K562 (cell line): ENCODE data around the gene GOLPH3. TPM values are rescaled to one million over a fixed set of nuclear protein-coding genes. Genes with fewer than 3 reads are reported as not detected.

ENCODE experiments used
- ATAC-seq: fragments of 200-7000 bp; cut with Tn5 transposase; 3 replicates; pipeline ENCODE4 v1.9.1; 2020; ENCODE audit warnings: moderate library complexity
- BruUV-seq: library from RNA; stranded (reverse); fragments of 400-500 nt; replicated peaks from 2 replicates; lab custom pipeline; 2021; lab: Mats Ljungman, UMichigan
- CTCF ChIA-PET: fragments of 300-600 bp; formaldehyde crosslinking; extraction: SDS; loops from one replicate; lab custom pipeline; 2021; ENCODE audit warnings: low intra/inter-chr PET ratio; lab: Yijun Ruan, JAX
- POLR2A ChIA-PET: fragments of 300-600, 350-650 bp; sonication (Branson Sonifier 250); formaldehyde crosslinking; extraction: SDS; loops from one replicate; lab custom pipeline; 2021; ENCODE audit warnings: antibody characterized with exemption, inconsistent platforms; lab: Yijun Ruan, JAX
- DNase-seq, 4 experiments: peaks; one replicate each; pipeline versions ENCODE4 v3.0.0 to v3.0.0-alpha.2; 2011 to 2018; ENCODE audit warnings: low spot score in 3 of 4, mixed read lengths in 3 of 4; ENCODE audit errors: extremely low read depth in 1 of 4
- FAIRE-seq: peaks from 2 replicates; lab custom pipeline; 2011; peaks lifted over from hg19 to GRCh38; lab: Jason Lieb, UNC
- H2AFZ ChIP-seq: 2 replicates; pipeline ENCODE4 v1.6.0; 2011; ENCODE audit warnings: low read depth, low read length, control low read depth, inconsistent platforms
- H3K27ac ChIP-seq: fragments of 200-600 bp; 3 replicates; pipeline ENCODE4 v1.8.0; 2011; ENCODE audit warnings: low read depth, mild to moderate bottlenecking, control low read depth, inconsistent platforms, low read length, moderate library complexity, mixed read lengths; ENCODE audit errors: extremely low read depth
- H3K27me3 ChIP-seq, 2 experiments: fragments of 300-600 bp in 1 of 2; 2 replicates in 1 of 2; 3 replicates in 1 of 2; pipeline versions ENCODE4 v1.6.0 to v1.8.0; 2011; ENCODE audit warnings: inconsistent platforms in 2 of 2, low read length in 2 of 2, mild to moderate bottlenecking in 1 of 2, mixed read lengths in 1 of 2, moderate library complexity in 1 of 2; ENCODE audit not compliant: control insufficient read depth in 2 of 2, insufficient read depth in 2 of 2
- H3K36me3 ChIP-seq: fragments of 300-600 bp; 3 replicates; pipeline ENCODE4 v1.8.0; 2011; ENCODE audit warnings: mild to moderate bottlenecking, low read length, inconsistent platforms; ENCODE audit not compliant: control insufficient read depth, insufficient read depth
- H3K4me1 ChIP-seq, 2 experiments: fragments of 200-600 bp in 1 of 2; replicated peaks in 1 of 2; 2 replicates in 1 of 2; 3 replicates in 1 of 2; pipeline versions ENCODE4 v1.5.1 to v1.8.0; 2011; ENCODE audit warnings: inconsistent platforms in 2 of 2, low read length in 2 of 2, mild to moderate bottlenecking in 1 of 2, mixed read lengths in 1 of 2, moderate library complexity in 1 of 2; ENCODE audit not compliant: control insufficient read depth in 2 of 2, insufficient read depth in 2 of 2
- H3K4me2 ChIP-seq: 2 replicates; pipeline ENCODE4 v1.6.1; 2011; ENCODE audit warnings: low read length, control low read depth, inconsistent platforms, mixed read lengths; ENCODE audit not compliant: insufficient read depth
- H3K4me3 ChIP-seq: fragments of 200-600 bp; sonication (generic), shearing (Covaris generic); 2 replicates; pipeline ENCODE4 v1.5.1; 2016; ENCODE audit warnings: control low read depth, inconsistent platforms
- H3K79me2 ChIP-seq: fragments of 200-600 bp; 3 replicates; pipeline ENCODE4 v1.8.0; 2011; ENCODE audit warnings: low read length, inconsistent platforms; ENCODE audit not compliant: control insufficient read depth, insufficient read depth
- H3K9ac ChIP-seq, 2 experiments: 2 replicates each; pipeline versions ENCODE4 v1.6.0 to v1.6.1; 2011; ENCODE audit warnings: low read depth in 2 of 2, low read length in 2 of 2, control low read depth in 1 of 2, inconsistent platforms in 1 of 2, mild to moderate bottlenecking in 1 of 2, mixed read lengths in 1 of 2; ENCODE audit not compliant: insufficient read depth in 1 of 2
- H3K9me1 ChIP-seq: one replicate; pipeline ENCODE4 v1.6.0; 2011; ENCODE audit warnings: inconsistent platforms, mild to moderate bottlenecking, low read length, moderate library complexity; ENCODE audit not compliant: control insufficient read depth, insufficient read depth
- H3K9me3 ChIP-seq: replicated peaks from 2 replicates; pipeline ENCODE4 v1.5.1; 2011; ENCODE audit warnings: low read depth, low read length, inconsistent platforms; ENCODE audit not compliant: control insufficient read depth, insufficient read depth
- H4K20me1 ChIP-seq: replicated peaks from 2 replicates; pipeline ENCODE4 v1.6.1; 2011; ENCODE audit warnings: low read length, inconsistent platforms, mixed read lengths; ENCODE audit not compliant: control insufficient read depth, insufficient read depth
- FOXM1 ChIP-seq, 2 experiments: fragments of 450-650 bp in 1 of 2; sonication (generic) in 1 of 2; formaldehyde crosslinking in 1 of 2; IDR thresholded peaks; 2 replicates each; pipeline versions ENCODE4 v1.6.1 to v1.9.0; 2017 to 2022; ENCODE audit warnings: low read depth in 2 of 2, mild to moderate bottlenecking in 2 of 2, missing genetic modification reagents in 1 of 2, moderate library complexity in 1 of 2
- KDM1A ChIP-seq, 2 experiments: fragments of 450-650 bp; IDR thresholded peaks; 2 replicates each; pipeline ENCODE4 v1.6.1; 2016; ENCODE audit warnings: mild to moderate bottlenecking in 2 of 2
- KDM2B ChIP-seq: fragments of 250-450 bp; sonication (Bioruptor Pico); IDR thresholded peaks from 2 replicates; pipeline ENCODE4 v1.8.0; 2021; ENCODE audit warnings: mild to moderate bottlenecking, moderate library complexity
- PBX2 ChIP-seq, 2 experiments: IDR thresholded peaks in 1 of 2; conservative IDR thresholded peaks in 1 of 2; 2 replicates each; pipeline ENCODE4 v1.6.1; 2016; ENCODE audit warnings: low read depth in 2 of 2, mild to moderate bottlenecking in 1 of 2, missing compliant biosample characterization in 1 of 2, missing genetic modification characterization in 1 of 2, moderate library complexity in 1 of 2
- RBFOX2 ChIP-seq: fragments of 200-400 bp; formaldehyde crosslinking; IDR thresholded peaks from 2 replicates; pipeline ENCODE4 v1.6.1; 2017; ENCODE audit warnings: low read depth, mild to moderate bottlenecking, low read length, moderate library complexity
- REST ChIP-seq, 2 experiments: fragments of 450-650 bp; formaldehyde crosslinking in 1 of 2; IDR thresholded peaks; 2 replicates each; pipeline versions ENCODE4 v1.4.0 to v1.6.1; 2014 to 2020; ENCODE audit warnings: mild to moderate bottlenecking in 2 of 2, borderline replicate concordance in 1 of 2, low read depth in 1 of 2
- WGBS: fragments of 100-300 bp; shearing (Covaris generic); methylation state at CpG from one replicate; pipeline ENCODE4 v1.1.6; 2016; ENCODE audit warnings: low coverage, mixed read lengths; ENCODE audit not compliant: insufficient coverage; ENCODE audit errors: missing lambda C conversion rate; 5-methylcytosine and 5-hydroxymethylcytosine counted together
- in situ Hi-C: fragments of 300-500 bp; cut with MboI; formaldehyde crosslinking; loops from 4 replicates; pipeline ENCODE4 v1.15.0; 2018; ENCODE audit warnings: inconsistent platforms, mixed read lengths
- intact Hi-C: fragments of 100-400 bp; cut with micrococcal nuclease; formaldehyde crosslinking; loops from 2 replicates; pipeline ENCODE4 v1.14.2; 2022
- polyA plus RNA-seq, 8 experiments: library from polyadenylated mRNA; depleted of rRNA in 4 of 8; stranded (reverse) in 5 of 8; unstranded in 3 of 8; fragments of >200 nt; fragmentation: Nextera tagmentation in 2 of 8; fragmentation: Illumina TruSeq in 1 of 8; extraction: Ambion mirVana in 2 of 8; extraction: Trizol in 1 of 8; gene quantifications; 2 replicates each; pipeline versions ENCODE4 v1.2.1 to v1.2.3, GENCODE V29; 2011 to 2014; ENCODE audit warnings: inconsistent platforms in 1 of 8, missing spikeins in 1 of 8
- total RNA-seq, 7 experiments: library from RNA; depleted of rRNA in 6 of 7; stranded (reverse); fragments of >200 nt in 6 of 7; fragmentation: Illumina TruSeq in 2 of 7; extraction: Trizol in 2 of 7; gene quantifications; 2 replicates each; pipeline versions ENCODE4 v1.2.1 to v1.2.3, GENCODE V29; 2011 to 2021; ENCODE audit warnings: low replicate concordance in 1 of 7
- TF ChIP-seq, protein P1 (sequence below): fragments of 450-650 bp; IDR thresholded peaks from 2 replicates; pipeline ENCODE4 v1.6.1; 2016

GOLPH3 gene
- total and polyA plus RNA-seq, 9 of the 15 experiments (the other 6 are each of a cell fraction or from before 2014, with no cell fraction given): 18.8 to 94.6 (median 55.1) TPM

GRCh38 chr5:32131604-32132003 is 42.5 kb downstream of the GOLPH3 start (continued):
- TF ChIP-seq, protein P1, sequence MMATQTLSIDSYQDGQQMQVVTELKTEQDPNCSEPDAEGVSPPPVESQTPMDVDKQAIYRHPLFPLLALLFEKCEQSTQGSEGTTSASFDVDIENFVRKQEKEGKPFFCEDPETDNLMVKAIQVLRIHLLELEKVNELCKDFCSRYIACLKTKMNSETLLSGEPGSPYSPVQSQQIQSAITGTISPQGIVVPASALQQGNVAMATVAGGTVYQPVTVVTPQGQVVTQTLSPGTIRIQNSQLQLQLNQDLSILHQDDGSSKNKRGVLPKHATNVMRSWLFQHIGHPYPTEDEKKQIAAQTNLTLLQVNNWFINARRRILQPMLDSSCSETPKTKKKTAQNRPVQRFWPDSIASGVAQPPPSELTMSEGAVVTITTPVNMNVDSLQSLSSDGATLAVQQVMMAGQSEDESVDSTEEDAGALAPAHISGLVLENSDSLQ: peak; percentile 76

DNA sequence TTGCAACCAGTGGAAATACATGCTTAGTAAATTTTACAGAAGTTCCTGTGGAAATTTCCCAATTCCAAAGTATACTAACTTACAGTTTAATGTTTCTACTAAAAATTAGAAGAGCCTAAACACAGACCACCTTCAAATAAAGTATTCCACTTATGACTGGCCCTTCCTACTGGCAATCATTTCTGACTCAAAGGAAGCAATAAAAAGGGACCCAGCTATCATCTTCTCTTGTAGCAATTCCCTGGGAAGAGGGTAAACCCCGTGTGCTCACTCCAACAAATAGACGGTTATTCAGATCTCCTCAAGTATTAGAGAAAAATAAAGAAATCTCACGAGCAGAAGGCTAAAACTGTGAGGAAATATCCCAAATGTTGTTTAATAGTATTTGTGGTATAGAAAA is 43.3 kb downstream of the GOLPH3 start:
- H3K36me3 ChIP-seq: peaks cover 72% of the 10 kb centered on the region
- H3K9ac ChIP-seq: no peak overlapping the region
- H4K20me1 ChIP-seq: no peaks in the 10 kb centered on the region
- H3K4me1 ChIP-seq: no peaks in the 10 kb centered on the region
- 83% methylated on average over 3 of the region's 3 CpGs for WGBS
- H3K79me2 ChIP-seq: peaks cover 74% of the 10 kb centered on the region
- H3K9me3 ChIP-seq: no peaks in the 10 kb centered on the region
- POLR2A ChIA-PET: interaction anchor here (0.6 to 1.0 kb wide), 2 partner anchors 16 to 114 kb away, joined by 3 read pairs; no protein-coding TSS in a partner anchor
- FAIRE-seq: no peak
- no peak overlapping the region for H3K4me2 ChIP-seq
- no peak overlapping the region for H3K4me3 ChIP-seq
- intact Hi-C loops: no loop called here
- in situ Hi-C loops: no loop called here
- no peak overlapping the region for H3K27ac ChIP-seq
- no peaks in the 10 kb centered on the region for H3K9me1 ChIP-seq
- no peak for DNase-seq
- CTCF ChIA-PET: no interaction called here
- TSS peak; percentile 14 for BruUV-seq
- ATAC-seq: no peak
- H3K27me3 ChIP-seq: no peaks in the 10 kb centered on the region
- no peak overlapping the region for H2AFZ ChIP-seq
- TF ChIP-seq RBFOX2: no peak
- TF ChIP-seq KDM1A (IDR thresholded peaks at IDR 0.05): no peak
- TF ChIP-seq FOXM1 (IDR thresholded peaks at IDR 0.05; ENCODE audit: low read depth): no peak
- no peak for TF ChIP-seq FOXM1 (CRISPR knock-in tag; IDR thresholded peaks at IDR 0.05; ENCODE audit: low read depth)
- no peak for TF ChIP-seq REST (IDR thresholded peaks at IDR 0.05; ENCODE audit: borderline replicate concordance)
- TF ChIP-seq REST (CRISPR knock-in tag; IDR thresholded peaks at IDR 0.05; ENCODE audit: low read depth): no peak
- TF ChIP-seq PBX2 (CRISPR knock-in tag; IDR thresholded peaks at IDR 0.05; ENCODE audit: low read depth): no peak
- TF ChIP-seq PBX2 (tag; conservative IDR thresholded peaks at IDR 0.05; ENCODE audit: low read depth): no peak
- no peak for TF ChIP-seq KDM2B (CRISPR knock-in tag)
